GM18909 (cell line): ENCODE data around the gene HIVEP1.

Experiments used
- ATAC-seq: cut with Tn5 transposase; IDR thresholded peaks from one replicate; pipeline ENCODE4 v1.9.1; 2021; ENCODE audit warnings: mild to moderate bottlenecking; ENCODE audit not compliant: unreplicated experiment, poor library complexity

The HIVEP1 gene

GRCh38 chr6:12014027-12014872, 2.1 kb downstream of the HIVEP1 start:
- ATAC-seq: no peak

GRCh38 chr6:12014873-12015149, 2.7 kb downstream of the HIVEP1 start:
- no peak for ATAC-seq

- ATAC-seq: no peak
These were observed 5.2 kb downstream of the HIVEP1 start for GRCh38 chr6:12017263-12017662.

- no peak for ATAC-seq
These were observed 5.8 kb downstream of the HIVEP1 start for GRCh38 chr6:12017876-12018401.

- no peak for ATAC-seq
These were observed 8.2 kb downstream of the HIVEP1 start for GRCh38 chr6:12020187-12020791.

GRCh38 chr6:12022481-12022880, 10.4 kb downstream of the HIVEP1 start:
- no peak for ATAC-seq

- no peak for ATAC-seq
These were observed 10.9 kb downstream of the HIVEP1 start for GRCh38 chr6:12022953-12023388.

GRCh38 chr6:12024216-12024615, 12.1 kb downstream of the HIVEP1 start:
- ATAC-seq: no peak

GRCh38 chr6:12024699-12025434, 12.8 kb downstream of the HIVEP1 start:
- no peak for ATAC-seq

GRCh38 chr6:12026120-12026519, 14.0 kb downstream of the HIVEP1 start:
- ATAC-seq: no peak

GRCh38 chr6:12026833-12027232, 14.7 kb downstream of the HIVEP1 start:
- no peak for ATAC-seq

GRCh38 chr6:12028213-12028612, 16.1 kb downstream of the HIVEP1 start:
- no peak for ATAC-seq

- no peak for ATAC-seq
These were observed 18.0 kb downstream of the HIVEP1 start for GRCh38 chr6:12029979-12030737.

- ATAC-seq: peak; percentile 45
These were observed 19.0 kb downstream of the HIVEP1 start for GRCh38 chr6:12030993-12031550.

- ATAC-seq: no peak
These were observed 20.9 kb downstream of the HIVEP1 start for GRCh38 chr6:12032783-12033573.

GRCh38 chr6:12033770-12034169, 21.7 kb downstream of the HIVEP1 start:
- ATAC-seq: no peak

- ATAC-seq: no peak
These were observed 22.2 kb downstream of the HIVEP1 start for GRCh38 chr6:12034349-12034748.

GRCh38 chr6:12034837-12035236, 22.7 kb downstream of the HIVEP1 start:
- ATAC-seq: no peak

GRCh38 chr6:12036766-12037165, 24.7 kb downstream of the HIVEP1 start:
- no peak for ATAC-seq
